Tibial nerve (tissue), 4 donors: ENCODE results near the gene UGT1A7. TPM values are rescaled to one million over a fixed set of nuclear protein-coding genes. Genes with fewer than 3 reads are reported as not detected.

Source experiments
- DNase-seq, 2 donors: peaks; one replicate each; pipeline ENCODE4 v3.0.0-alpha.2; 2019; ENCODE audit warnings: low spot score in 2 of 2
- H3K27ac ChIP-seq, 4 donors: fragments of 200-600 bp; sonication (generic) in 3 of 4; one replicate each; pipeline ENCODE4 v1.5.1; 2017 to 2019; ENCODE audit warnings: mild to moderate bottlenecking in 1 of 4
- H3K27me3 ChIP-seq, 2 donors: fragments of 200-600 bp; sonication (generic) in 1 of 2; one replicate each; pipeline versions ENCODE4 v1.5.1 to v1.6.0; 2017 to 2019
- H3K36me3 ChIP-seq, 3 donors: fragments of 200-600 bp; sonication (generic); one replicate each; pipeline ENCODE4 v1.5.1; 2018 to 2019
- H3K4me1 ChIP-seq, 4 donors: fragments of 200-600 bp; sonication (generic) in 3 of 4; one replicate each; pipeline ENCODE4 v1.5.1; 2017 to 2019
- H3K4me3 ChIP-seq, 4 donors: fragments of 200-600 bp; sonication (generic) in 3 of 4; one replicate each; pipeline ENCODE4 v1.5.1; 2017 to 2019; ENCODE audit warnings: mild to moderate bottlenecking in 1 of 4, moderate library complexity in 1 of 4
- H3K9me3 ChIP-seq, 4 donors: fragments of 200-600 bp; sonication (generic) in 3 of 4; one replicate each; pipeline ENCODE4 v1.5.1; 2017 to 2019
- CTCF ChIP-seq, 5 experiments: fragments of 200-600 bp in 3 of 5; fragments of 450-650 bp in 2 of 5; sonication (generic) in 3 of 5; IDR thresholded peaks; one replicate each; pipeline ENCODE4 v1.5.1; 2016 to 2019; ENCODE audit warnings: antibody characterized with exemption in 5 of 5, mild to moderate bottlenecking in 3 of 5, moderate library complexity in 2 of 5
- EP300 ChIP-seq, 2 donors: sonication (generic); formaldehyde crosslinking; IDR thresholded peaks; one replicate each; pipeline ENCODE4 v1.6.1; 2017; ENCODE audit warnings: antibody characterized with exemption in 2 of 2, mild to moderate bottlenecking in 1 of 2
- POLR2A ChIP-seq, 2 donors: fragments of 450-650 bp; IDR thresholded peaks; one replicate each; pipeline ENCODE4 v1.6.1; 2017; ENCODE audit warnings: antibody characterized with exemption in 2 of 2, mild to moderate bottlenecking in 2 of 2, moderate library complexity in 2 of 2
- WGBS, 2 donors: methylation state at CpG; one replicate each; pipeline ENCODE4 v1.1.5; 2018; 5-methylcytosine and 5-hydroxymethylcytosine counted together
- total RNA-seq, 4 donors: library from RNA; depleted of rRNA; stranded (reverse); fragments of >200 nt; gene quantifications; one replicate each; pipeline ENCODE4 v1.1.0, GENCODE V29; 2016

Gene UGT1A7
- total RNA-seq, 4 donors from 2014 or later = not detected

DNA sequence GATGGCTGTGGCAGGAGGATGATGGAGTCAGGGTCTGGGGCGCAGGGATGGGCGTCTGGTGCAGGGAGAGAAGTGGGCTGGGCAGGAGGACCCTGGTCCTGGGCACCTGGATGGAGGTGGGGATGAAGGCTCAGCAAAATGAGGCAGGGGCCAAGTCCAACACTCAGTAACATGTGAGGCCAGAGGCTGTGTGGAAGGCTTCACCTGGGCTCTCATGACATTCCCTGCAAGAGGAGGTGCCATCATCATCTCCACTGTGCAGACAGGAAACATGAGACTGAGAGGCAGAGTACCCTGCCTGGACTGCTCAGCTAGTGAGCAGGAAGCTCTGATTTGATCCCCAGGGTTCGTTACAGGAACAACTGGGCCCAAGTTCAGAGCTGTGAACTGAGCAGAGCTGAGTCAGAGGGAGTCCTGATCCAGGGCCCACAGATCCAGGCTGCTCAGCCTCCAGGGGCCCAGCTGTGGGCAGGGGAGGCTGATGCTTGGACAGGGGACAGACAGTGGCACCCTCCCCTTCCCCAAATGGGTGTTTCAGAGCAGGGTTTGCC, 135.7 kb downstream of the UGT1A7 start:
- TF ChIP-seq EP300 (IDR thresholded peaks at IDR 0.05) (no peak), POLR2A (IDR thresholded peaks at IDR 0.05) (no peak), CTCF (IDR thresholded peaks at IDR 0.05) (no peak)
- DNase-seq = no peak
- WGBS, 2 donors = 73 to 90% methylated on average over 3 of the region's 3 CpGs

GRCh38 chr2:233817995-233818638, 136.4 kb downstream of the UGT1A7 start:
- no peak overlapping the region for H3K4me3 ChIP-seq
- no peaks in the 10 kb centered on the region for H3K27me3 ChIP-seq
- no peak overlapping the region for H3K27ac ChIP-seq
- TF ChIP-seq CTCF (IDR thresholded peaks at IDR 0.05) (no peak), EP300 (IDR thresholded peaks at IDR 0.05) (no peak), POLR2A (IDR thresholded peaks at IDR 0.05) (no peak)
- no peaks in the 10 kb centered on the region for H3K9me3 ChIP-seq
- no peaks in the 10 kb centered on the region for H3K4me1 ChIP-seq
- DNase-seq = no peak
- WGBS, 2 donors = 90% methylated on average over 11 of the region's 11 CpGs
- H3K36me3 ChIP-seq = no peaks in the 10 kb centered on the region

More for the DNA sequence above, 135.7 kb downstream of the UGT1A7 start:
- Histone ChIP-seq H3K36me3 (no peaks in the 10 kb centered on the region), H3K4me3 (no peak overlapping the region), H3K27ac (no peak overlapping the region), H3K4me1 (no peaks in the 10 kb centered on the region), H3K27me3 (no peaks in the 10 kb centered on the region), H3K9me3 (no peaks in the 10 kb centered on the region)

GRCh38 chr2:233818639-233819621, 137.2 kb downstream of the UGT1A7 start:
- TF ChIP-seq POLR2A (IDR thresholded peaks at IDR 0.05) (no peak), CTCF (IDR thresholded peaks at IDR 0.05) (no peak), EP300 (IDR thresholded peaks at IDR 0.05) (no peak)
- Histone ChIP-seq H3K36me3 (no peaks in the 10 kb centered on the region), H3K27ac (no peak overlapping the region), H3K27me3 (no peaks in the 10 kb centered on the region), H3K9me3 (no peaks in the 10 kb centered on the region), H3K4me1 (no peaks in the 10 kb centered on the region), H3K4me3 (no peak overlapping the region)
- DNase-seq = no peak
- WGBS, 2 donors = 75 to 81% methylated on average over 14 to 17 of the region's 17 CpGs

GRCh38 chr2:233819884-233820773, 138.4 kb downstream of the UGT1A7 start:
- H3K9me3 ChIP-seq = no peaks in the 10 kb centered on the region
- WGBS, 2 donors = 80 to 83% methylated on average over 11 to 15 of the region's 18 CpGs
- no peak for TF ChIP-seq EP300 (IDR thresholded peaks at IDR 0.05)
- no peak overlapping the region for H3K4me3 ChIP-seq
- no peak for DNase-seq
- H3K36me3 ChIP-seq = no peaks in the 10 kb centered on the region
- no peaks in the 10 kb centered on the region for H3K27me3 ChIP-seq
- no peak overlapping the region for H3K27ac ChIP-seq
- H3K4me1 ChIP-seq = no peaks in the 10 kb centered on the region

DNA sequence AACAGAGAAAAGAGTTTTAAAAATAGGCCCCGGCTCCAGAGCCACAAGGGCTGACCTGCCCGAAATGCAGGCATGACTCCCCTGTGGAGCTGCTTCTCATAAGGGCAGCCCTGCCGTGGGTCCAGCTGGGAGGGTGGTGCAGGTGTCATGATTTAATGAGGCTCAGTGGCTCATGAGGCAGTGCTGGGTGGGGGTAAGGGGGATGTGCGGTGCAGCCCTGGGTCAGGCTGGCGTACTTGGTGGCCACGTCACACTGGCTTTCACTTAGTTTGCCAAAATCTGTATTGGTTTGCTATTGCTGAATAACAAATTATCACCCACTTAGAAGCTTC, 139.0 kb downstream of the UGT1A7 start:
- no peaks in the 10 kb centered on the region for H3K4me1 ChIP-seq
- 78 to 80% methylated on average over 6 of the region's 6 CpGs for WGBS, 2 donors
- TF ChIP-seq POLR2A (IDR thresholded peaks at IDR 0.05) (no peak), CTCF (IDR thresholded peaks at IDR 0.05) (no peak), EP300 (IDR thresholded peaks at IDR 0.05) (no peak)
- H3K27ac ChIP-seq = no peak overlapping the region
- no peaks in the 10 kb centered on the region for H3K36me3 ChIP-seq
- no peaks in the 10 kb centered on the region for H3K27me3 ChIP-seq
- DNase-seq = no peak
- no peak overlapping the region for H3K4me3 ChIP-seq
- H3K9me3 ChIP-seq = no peaks in the 10 kb centered on the region
